ENCODE measurements around the gene KRT77.

The KRT77 gene

GRCh38 chr12:52651726-52652261 is 51.5 kb downstream of the KRT77 start, which contains the start of gene KRT2:
Gene KRT2, minus strand, starts transcription at chr12:52652211. Its CDS starts 69 bp downstream, at chr12:52652142.
- DNase-seq, result no peak

GRCh38 chr12:52650520-52651081 is 52.7 kb downstream of the KRT77 start:
- no peak for DNase-seq

- DNase-seq, result no peak
Measured at GRCh38 chr12:52649066-52649465, 54.3 kb downstream of the KRT77 start.

- no peak for DNase-seq
Measured at GRCh38 chr12:52648012-52648550, 55.2 kb downstream of the KRT77 start.

- DNase-seq, result no peak
Measured at GRCh38 chr12:52647601-52648000, 55.7 kb downstream of the KRT77 start.

- no peak for DNase-seq
Measured at GRCh38 chr12:52646613-52647012, 56.7 kb downstream of the KRT77 start.

- no peak for DNase-seq
Measured at GRCh38 chr12:52645982-52646381, 57.3 kb downstream of the KRT77 start.

GRCh38 chr12:52645120-52645761 is 58.1 kb downstream of the KRT77 start:
- DNase-seq, result no peak

- no peak for DNase-seq
Measured at GRCh38 chr12:52644078-52644415, 59.3 kb downstream of the KRT77 start.

- no peak for DNase-seq
Measured at GRCh38 chr12:52643233-52644077, 59.9 kb downstream of the KRT77 start.

- DNase-seq, result no peak
Measured at GRCh38 chr12:52641468-52641867, 61.9 kb downstream of the KRT77 start.
